ENCODE measurements around the gene RAB3B. TPM values are rescaled to one million over a fixed set of nuclear protein-coding genes. Genes with fewer than 3 reads are reported as not detected.
"Not testable (repeated sequence)": the region's sequence is repeated elsewhere in the genome, so short reads cannot be mapped to it uniquely, and the experiment has no call there.

The RAB3B gene
- total RNA-seq, 1 donor from 2014 or later, result 15.6 TPM

- no peak for DNase-seq (ENCODE audit: low read depth)
These were observed 670 bp downstream of the RAB3B start for GRCh38 chr1:51989582-51990477.

- DNase-seq (ENCODE audit: low read depth), result no peak
These were observed 2.2 kb downstream of the RAB3B start for GRCh38 chr1:51988254-51988653.

DNA sequence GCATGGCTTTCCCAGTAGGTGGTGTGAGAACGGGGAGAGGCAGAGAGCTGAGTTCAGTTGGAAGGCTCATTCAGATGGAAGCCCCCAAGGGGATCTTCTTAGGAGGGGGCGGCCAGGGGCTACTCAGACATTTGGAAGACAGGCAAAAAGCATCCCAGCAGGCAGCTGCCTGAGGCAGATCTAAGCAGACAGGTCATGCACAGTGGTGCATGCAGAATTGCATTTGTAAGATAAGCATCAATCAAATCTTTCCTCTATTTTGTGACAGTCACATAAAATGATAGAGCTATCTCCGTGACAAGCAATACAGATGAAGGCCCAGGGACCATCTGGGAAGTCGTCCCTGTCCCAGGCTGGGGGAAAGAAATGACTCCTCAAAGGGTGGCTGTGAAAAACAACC is 3.8 kb downstream of the RAB3B start:
- no peak for DNase-seq (ENCODE audit: low read depth)

- DNase-seq (ENCODE audit: low read depth), result no peak
These were observed 8.3 kb downstream of the RAB3B start for GRCh38 chr1:51982161-51982560.

GRCh38 chr1:51981555-51981954 is 8.9 kb downstream of the RAB3B start:
- DNase-seq (ENCODE audit: low read depth), result no peak

DNA sequence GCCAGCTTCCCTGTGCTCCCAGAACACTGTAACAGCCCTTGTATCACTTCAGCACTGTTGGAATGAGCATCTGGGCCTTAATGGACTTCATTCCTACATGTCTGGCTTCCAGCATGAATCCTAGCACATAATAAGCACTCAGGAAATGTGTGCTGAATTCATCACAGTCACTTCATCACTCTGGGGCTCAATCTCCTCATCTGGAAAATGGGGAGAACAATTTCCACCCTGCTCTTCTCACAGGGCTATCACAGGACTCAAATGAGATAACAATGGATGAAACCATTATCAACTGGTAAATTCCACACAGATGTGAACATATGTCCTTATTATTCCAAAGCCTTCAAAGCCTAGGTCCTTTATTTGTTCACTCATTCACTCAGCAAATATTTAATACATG is 12.4 kb downstream of the RAB3B start:
- no peak for DNase-seq (ENCODE audit: low read depth)

- DNase-seq (ENCODE audit: low read depth), result no peak
These were observed 13.5 kb downstream of the RAB3B start for GRCh38 chr1:51976846-51977602.

DNA sequence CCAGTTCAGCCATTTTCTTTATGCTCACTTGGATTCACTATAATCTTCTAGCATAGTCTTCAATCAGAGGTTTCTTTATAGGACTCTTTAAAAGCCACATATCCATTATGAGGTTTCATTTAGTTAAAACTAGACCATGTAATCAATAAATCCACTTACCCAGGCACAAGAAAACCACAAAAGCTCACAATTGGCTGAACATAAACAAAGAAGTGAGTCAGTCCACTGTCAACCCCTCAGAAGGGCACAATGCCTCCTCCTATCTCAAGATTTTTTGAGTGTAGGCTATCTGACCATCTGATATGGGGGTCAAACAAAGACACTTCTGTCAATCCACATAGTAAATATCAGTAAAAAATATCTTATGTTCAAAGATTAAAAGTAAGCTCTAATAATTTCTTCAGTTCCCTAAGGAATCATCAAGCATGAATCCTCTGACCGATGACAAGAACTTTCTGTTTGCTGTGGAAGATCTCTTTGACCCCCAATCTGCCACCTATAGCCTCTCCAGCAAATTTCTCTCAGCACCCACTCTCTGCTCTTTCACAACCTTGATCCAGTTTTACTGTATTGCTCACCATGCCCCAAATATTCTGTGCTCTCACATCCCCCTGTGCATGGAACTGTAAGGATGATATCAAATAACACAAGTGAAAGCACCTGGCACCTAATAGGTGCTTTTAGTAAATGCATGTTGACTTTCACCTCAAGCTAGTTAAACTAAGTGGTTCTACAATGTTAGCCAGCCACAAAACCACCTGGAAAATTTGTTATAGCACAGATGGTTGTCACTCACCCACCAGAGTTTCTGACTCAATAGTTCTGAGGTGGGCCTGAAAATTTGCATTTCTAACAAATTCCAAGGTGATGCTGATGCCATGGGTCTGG is 16.7 kb downstream of the RAB3B start:
- peak; percentile 71 for DNase-seq (ENCODE audit: low read depth)

DNA sequence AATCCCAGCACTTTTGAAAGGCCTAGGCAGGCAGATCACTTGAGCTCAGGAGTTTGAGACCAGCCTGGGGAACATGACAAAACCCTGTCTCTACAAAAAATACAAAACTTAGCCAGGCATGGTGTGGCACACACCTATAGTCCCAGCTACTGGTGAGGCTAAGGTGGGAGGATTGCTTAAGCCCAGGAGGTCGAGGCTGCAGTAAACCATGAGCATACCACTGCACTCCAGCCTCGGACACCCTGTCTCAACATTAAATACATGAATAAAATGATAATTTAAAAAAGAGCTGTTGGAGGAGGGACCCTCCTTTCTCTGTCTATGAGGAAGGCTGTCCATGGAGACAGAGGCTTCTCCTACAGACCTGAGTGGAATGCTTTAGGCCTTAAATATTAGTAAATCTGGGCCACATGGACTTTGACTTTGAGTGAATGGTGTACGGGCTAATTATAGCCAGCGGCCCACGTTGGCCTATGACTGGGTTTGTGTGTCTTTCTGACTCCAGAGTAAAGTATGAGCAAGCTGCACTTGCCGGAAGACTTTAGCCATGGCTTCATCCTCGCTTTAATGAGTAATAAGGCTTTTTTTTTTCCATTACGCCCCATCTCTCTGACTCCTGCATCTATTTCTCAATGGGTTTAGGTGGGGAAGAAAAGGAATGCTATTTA is 21.3 kb downstream of the RAB3B start:
- DNase-seq (ENCODE audit: low read depth), result peak; percentile 91

DNA sequence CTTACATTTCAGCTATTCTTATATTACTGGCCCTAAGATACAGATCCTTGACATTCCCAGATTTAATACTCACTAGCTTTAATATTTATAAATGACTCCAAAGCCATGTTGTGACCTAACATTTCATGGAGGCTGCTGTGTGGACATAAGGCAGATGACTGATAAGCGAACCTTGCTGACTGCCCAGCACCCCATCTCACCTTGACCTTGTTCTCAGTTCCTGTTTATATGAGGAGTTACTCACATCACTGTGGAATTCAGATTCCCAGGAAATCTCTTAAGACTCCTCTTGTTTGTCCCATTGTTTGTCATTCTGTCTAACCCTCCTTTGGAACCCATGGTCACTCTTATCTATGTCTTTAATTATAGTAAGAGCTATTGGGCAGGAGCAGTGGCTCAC is 21.9 kb downstream of the RAB3B start:
- DNase-seq (ENCODE audit: low read depth), result no peak

- not testable (repeated sequence) for DNase-seq (ENCODE audit: low read depth)
These were observed 23.2 kb downstream of the RAB3B start for GRCh38 chr1:51967213-51967791.

DNA sequence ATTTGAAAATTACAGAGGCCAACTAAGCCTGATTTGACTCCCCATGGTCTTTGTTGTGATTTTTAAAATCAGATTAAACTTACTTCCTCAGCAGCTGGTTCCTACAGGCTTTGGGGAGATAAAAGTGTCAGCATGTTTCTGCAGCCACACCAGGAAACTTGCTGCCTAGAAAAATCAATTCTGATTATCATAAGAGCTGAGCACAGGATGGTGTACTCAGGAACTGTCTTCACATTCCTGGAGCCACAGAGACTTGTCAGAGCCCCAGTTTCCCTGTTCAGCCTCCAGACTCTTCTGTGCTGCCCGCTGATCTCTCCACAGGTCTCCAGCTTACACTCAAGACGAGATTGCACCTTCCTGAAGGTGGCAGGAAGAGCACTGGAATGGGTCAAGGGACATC is 23.9 kb downstream of the RAB3B start:
- DNase-seq (ENCODE audit: low read depth), result no peak

GRCh38 chr1:51964309-51964696 is 26.2 kb downstream of the RAB3B start:
- no peak for DNase-seq (ENCODE audit: low read depth)

DNA sequence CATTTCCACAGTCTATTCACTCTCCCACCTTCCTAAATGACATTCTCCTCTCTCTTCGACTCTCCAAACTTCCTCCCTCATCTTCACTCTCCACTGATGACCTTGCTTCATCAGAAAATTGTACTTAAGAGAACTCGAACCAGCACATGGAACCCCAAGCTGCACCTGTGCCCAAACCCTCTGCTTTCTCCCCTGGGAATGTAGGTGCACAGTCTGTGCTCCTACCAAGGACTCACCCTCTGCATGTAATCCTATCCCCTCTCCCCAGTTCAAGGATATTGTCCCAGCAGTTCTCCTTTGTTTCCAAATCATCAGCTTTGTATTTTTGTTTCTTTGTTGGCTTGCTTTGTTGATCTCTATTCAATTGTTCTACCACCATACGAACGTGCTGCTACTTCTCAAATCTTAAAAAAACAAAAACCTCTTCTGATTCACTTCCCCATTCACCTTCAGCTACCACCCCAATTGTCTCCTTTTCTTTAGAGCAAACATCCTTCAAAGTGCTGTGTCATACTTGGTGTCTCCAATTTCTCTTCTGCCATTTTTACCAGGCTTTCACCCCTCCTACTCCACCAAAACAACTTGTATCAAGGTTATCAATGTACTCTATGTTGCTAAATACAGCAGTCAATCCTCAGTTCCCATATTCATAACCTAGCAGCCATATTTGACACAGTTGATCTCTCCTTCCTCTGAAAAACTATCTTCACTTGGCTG is 26.8 kb downstream of the RAB3B start:
- no peak for DNase-seq (ENCODE audit: low read depth)

- DNase-seq (ENCODE audit: low read depth), result no peak
These were observed 27.8 kb downstream of the RAB3B start for GRCh38 chr1:51962486-51963356.

GRCh38 chr1:51961954-51962353 is 28.5 kb downstream of the RAB3B start:
- DNase-seq (ENCODE audit: low read depth), result no peak

DNA sequence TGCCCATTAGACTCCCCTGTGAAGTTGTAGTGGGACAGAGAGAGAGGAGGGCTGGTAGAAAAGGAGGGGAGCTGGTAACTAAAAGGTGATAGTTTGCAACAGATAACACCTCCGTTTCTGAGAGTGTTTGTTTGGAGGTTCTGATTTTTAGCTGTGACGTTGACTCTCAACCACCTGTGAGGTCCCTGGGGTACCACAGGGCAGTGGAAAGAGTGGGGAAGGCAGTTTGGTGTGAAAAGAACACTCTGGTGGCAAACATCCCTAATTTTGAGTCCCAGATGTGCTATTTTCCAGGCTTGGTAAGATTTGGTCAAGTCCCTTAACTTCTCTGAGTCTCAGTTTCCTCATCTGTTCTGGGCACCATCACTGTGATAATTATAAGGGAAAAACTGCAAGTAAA is 29.3 kb downstream of the RAB3B start:
- DNase-seq (ENCODE audit: low read depth), result no peak

DNA sequence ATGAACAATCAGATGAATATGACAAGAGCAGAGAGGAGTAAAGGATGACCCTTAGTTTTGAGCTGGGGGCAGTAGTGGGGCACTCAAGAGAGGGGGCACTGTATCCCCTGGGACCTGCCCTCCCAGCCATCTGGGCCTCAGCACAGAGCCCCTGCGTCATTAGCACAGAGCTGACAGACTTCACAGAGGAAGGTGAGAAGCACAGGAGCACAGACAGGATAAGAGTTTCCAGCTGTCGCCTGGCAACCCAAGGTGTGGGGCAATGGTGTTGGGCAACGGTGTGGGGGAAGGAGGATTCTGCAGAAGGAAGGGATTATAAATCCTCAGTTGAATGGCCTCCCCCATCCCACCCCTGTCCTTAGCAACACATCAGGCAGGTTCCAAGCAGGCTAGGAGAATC is 30.2 kb downstream of the RAB3B start:
- DNase-seq (ENCODE audit: low read depth), result peak; percentile 58

DNA sequence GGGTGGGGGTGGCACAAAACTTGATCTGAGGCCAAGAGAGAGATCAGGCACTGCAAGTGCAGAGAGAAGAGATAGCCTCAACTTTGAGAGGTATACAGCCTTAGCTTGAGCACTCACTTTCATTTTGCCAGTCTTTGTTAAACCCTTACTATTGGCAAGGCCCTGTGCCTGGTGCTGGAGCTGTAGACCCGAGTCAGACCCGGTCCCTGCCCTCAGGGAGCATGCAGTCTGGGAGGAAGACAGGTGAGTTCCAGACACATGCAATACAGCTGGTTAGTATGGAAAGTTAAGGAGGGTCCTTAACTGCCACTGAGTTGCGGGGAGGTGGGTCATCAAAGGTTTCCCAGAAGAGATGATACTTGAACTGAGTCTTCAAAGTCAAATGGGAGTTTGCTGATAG is 31.7 kb downstream of the RAB3B start:
- DNase-seq (ENCODE audit: low read depth), result no peak

- no peak for DNase-seq (ENCODE audit: low read depth)
These were observed 32.9 kb downstream of the RAB3B start for GRCh38 chr1:51957618-51958017.

Data from renal cortical epithelial cell (primary cell).